ENCODE measurements around the gene NOL7. TPM values are rescaled to one million over a fixed set of nuclear protein-coding genes. Genes with fewer than 3 reads are reported as not detected.
A peak's percentile ranks its signal among the peaks of the same experiment; 100 is the strongest.

NOL7 gene
- total RNA-seq, 1 experiment from 2014 or later: 75.9 TPM

- ChIA-PET POLR2A (ENCODE audit: unreplicated experiment) (interaction anchor here (0.6 kb wide), 1 partner anchor 49 kb away, joined by 3 read pairs; no protein-coding TSS in a partner anchor), CTCF (interaction anchor here (0.5 kb wide), 1 partner anchor 243 kb away, joined by 4 read pairs; no protein-coding TSS in a partner anchor)
- Histone ChIP-seq H3K9me2 (ENCODE audit: insufficient read depth) (no peaks in the 10 kb centered on the region; the same call in 1 of the 2 replicates), H3F3A (ENCODE audit: insufficient read depth, low read depth) (peaks cover 30% of the 10 kb centered on the region; the same call in 1 of the 2 replicates), H3K27ac (no peak overlapping the region), H4K20me1 (ENCODE audit: insufficient read depth) (peaks cover 18% of the 10 kb centered on the region; the same call in 1 of the 2 replicates), H2AFZ (no peak overlapping the region), H3K79me2 (ENCODE audit: low read depth) (peaks cover 100% of the 10 kb centered on the region), H3K4me2 (no peak overlapping the region), H3K4me3 (no peak overlapping the region), H3K27me3 (ENCODE audit: insufficient read depth, low read depth) (no peaks in the 10 kb centered on the region), H3K36me3 (ENCODE audit: low read depth) (peaks cover 8% of the 10 kb centered on the region; the same call in 1 of the 2 replicates), H3K4me1 (replicated peaks; ENCODE audit: insufficient read depth) (peaks cover 45% of the 10 kb centered on the region), H3K9me3 (ENCODE audit: insufficient read depth, low read depth) (peaks cover 14% of the 10 kb centered on the region; the same call in 1 of the 2 replicates)
- no TSS peak for BruUV-seq (replicated peaks)
- TF ChIP-seq CTCF (conservative IDR thresholded peaks at IDR 0.05): no peak
- TF ChIP-seq EZH2 (IDR thresholded peaks at IDR 0.05; ENCODE audit: low read depth): no peak
- intact Hi-C loops (cut with micrococcal nuclease; ENCODE audit: unreplicated experiment): no loop called here
- no peak for DNase-seq
Measured at GRCh38 chr6:13664703-13665352, 49.7 kb downstream of the NOL7 start.

- H3K36me3 ChIP-seq (ENCODE audit: low read depth): peaks cover 8% of the 10 kb centered on the region; the same call in 1 of the 2 replicates
- ChIA-PET POLR2A (ENCODE audit: unreplicated experiment) (no interaction called here), CTCF (no interaction called here)
- no TSS peak for BruUV-seq (replicated peaks)
- peaks cover 18% of the 10 kb centered on the region for H4K20me1 ChIP-seq (ENCODE audit: insufficient read depth)
- no peaks in the 10 kb centered on the region; the same call in 1 of the 2 replicates for H3K9me2 ChIP-seq (ENCODE audit: insufficient read depth)
- peaks cover 30% of the 10 kb centered on the region for H3F3A ChIP-seq (ENCODE audit: insufficient read depth, low read depth)
- peak overlapping the region; percentile 7; the same call in 1 of the 2 replicates for H3K27ac ChIP-seq
- TF ChIP-seq CTCF (conservative IDR thresholded peaks at IDR 0.05) (no peak), EZH2 (IDR thresholded peaks at IDR 0.05; ENCODE audit: low read depth) (no peak)
- peaks cover 14% of the 10 kb centered on the region; the same call in 1 of the 2 replicates for H3K9me3 ChIP-seq (ENCODE audit: insufficient read depth, low read depth)
- intact Hi-C loops (cut with micrococcal nuclease; ENCODE audit: unreplicated experiment): no loop called here
- no peak overlapping the region for H2AFZ ChIP-seq
- DNase-seq: no peak
- peaks cover 100% of the 10 kb centered on the region for H3K79me2 ChIP-seq (ENCODE audit: low read depth)
- H3K4me1 ChIP-seq (replicated peaks; ENCODE audit: insufficient read depth): peaks cover 44% of the 10 kb centered on the region
- H3K27me3 ChIP-seq (ENCODE audit: insufficient read depth, low read depth): no peaks in the 10 kb centered on the region
- H3K4me2 ChIP-seq: no peak overlapping the region
- H3K4me3 ChIP-seq: no peak overlapping the region
Measured at GRCh38 chr6:13666194-13667105, 51.3 kb downstream of the NOL7 start.

- Histone ChIP-seq H3K27me3 (ENCODE audit: insufficient read depth, low read depth) (no peaks in the 10 kb centered on the region), H3K4me1 (replicated peaks; ENCODE audit: insufficient read depth) (peaks cover 39% of the 10 kb centered on the region), H3K79me2 (ENCODE audit: low read depth) (peaks cover 100% of the 10 kb centered on the region), H3F3A (ENCODE audit: insufficient read depth, low read depth) (peaks cover 33% of the 10 kb centered on the region), H3K36me3 (ENCODE audit: low read depth) (peaks cover 4% of the 10 kb centered on the region; the same call in 1 of the 2 replicates), H3K27ac (peak overlapping the region; percentile 68), H3K9me2 (ENCODE audit: insufficient read depth) (no peaks in the 10 kb centered on the region; the same call in 1 of the 2 replicates), H4K20me1 (ENCODE audit: insufficient read depth) (peaks cover 11% of the 10 kb centered on the region), H2AFZ (no peak overlapping the region), H3K4me3 (no peak overlapping the region), H3K4me2 (no peak overlapping the region), H3K9me3 (ENCODE audit: insufficient read depth, low read depth) (peaks cover 8% of the 10 kb centered on the region; the same call in 1 of the 2 replicates)
- ChIA-PET CTCF (no interaction called here), POLR2A (ENCODE audit: unreplicated experiment) (no interaction called here)
- intact Hi-C loops (cut with micrococcal nuclease; ENCODE audit: unreplicated experiment): no loop called here
- no peak for TF ChIP-seq CTCF (conservative IDR thresholded peaks at IDR 0.05)
- TF ChIP-seq EZH2 (IDR thresholded peaks at IDR 0.05; ENCODE audit: low read depth): no peak
- BruUV-seq (replicated peaks): no TSS peak
- DNase-seq: no peak
Measured at GRCh38 chr6:13667655-13668054, 52.5 kb downstream of the NOL7 start.

Measured in PC-9 (cell line).